ENCODE results near the gene FRS3. TPM values are rescaled to one million over a fixed set of nuclear protein-coding genes. Genes with fewer than 3 reads are reported as not detected.

Gene FRS3
- total RNA-seq, 2 experiments from 2014 or later, result 4.6 TPM

DNA sequence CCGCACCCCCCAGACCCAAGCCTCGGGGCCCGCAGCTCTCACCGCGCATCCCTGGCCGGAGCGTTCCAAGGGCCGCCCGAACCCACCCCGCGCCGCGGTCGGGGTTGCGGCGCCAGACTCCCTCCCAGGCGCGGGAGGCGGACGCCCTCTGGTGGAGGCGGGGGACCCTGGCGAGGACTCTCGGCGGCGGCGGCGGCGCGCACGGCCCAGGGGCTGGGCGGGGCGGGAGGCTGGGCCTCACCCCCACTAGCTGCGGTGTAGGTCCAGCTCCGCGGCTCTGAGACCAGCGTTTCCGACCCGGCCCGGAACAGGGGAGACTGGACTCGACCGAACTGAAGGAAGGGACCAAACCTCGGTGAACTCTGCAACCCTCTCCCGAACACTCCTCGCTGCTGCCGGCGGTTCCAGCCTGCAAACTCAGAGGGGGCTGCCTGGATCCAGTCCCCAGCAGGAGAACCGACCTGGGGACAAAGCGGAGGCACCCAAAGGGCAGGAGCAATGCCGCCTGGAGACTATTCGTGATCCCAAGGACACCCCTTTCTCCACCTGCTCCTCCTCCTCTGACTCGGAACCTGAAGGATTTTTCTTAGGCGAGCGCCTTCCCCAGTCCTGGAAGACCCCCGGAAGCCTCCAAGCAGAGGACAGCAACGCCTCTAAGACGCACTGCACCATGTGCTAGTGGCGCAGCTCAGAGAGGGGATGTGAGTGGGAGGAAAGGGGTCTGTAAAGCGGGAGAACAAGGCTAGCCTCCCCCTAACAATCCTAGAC, 6.9 kb upstream of the FRS3 start:
- Mint-ChIP-seq H3K9me3 (no peaks in the 10 kb centered on the region), H3K27ac (peak overlapping the region; percentile 98), H3K36me3 (ENCODE audit: low read depth) (peaks cover 23% of the 10 kb centered on the region), H3K4me1 (peaks cover 13% of the 10 kb centered on the region), H3K27me3 (peaks cover 4% of the 10 kb centered on the region), H3K4me3 (peak overlapping the region; percentile 97)
- POLR2A ChIA-PET, result interaction anchor here (0.9 to 1.0 kb wide), 2 partner anchors 254 to 260 kb away, joined by 3 read pairs; no protein-coding TSS in a partner anchor
- CTCF ChIA-PET, result interaction anchor here (0.6 to 7.7 kb wide), 47 partner anchors 9 to 771 kb away, joined by 3 to 192 read pairs (median 4); partner anchors contain the start of genes BYSL, MED20, TAF8 and USP49
- peak; percentile 88 for DNase-seq

DNA sequence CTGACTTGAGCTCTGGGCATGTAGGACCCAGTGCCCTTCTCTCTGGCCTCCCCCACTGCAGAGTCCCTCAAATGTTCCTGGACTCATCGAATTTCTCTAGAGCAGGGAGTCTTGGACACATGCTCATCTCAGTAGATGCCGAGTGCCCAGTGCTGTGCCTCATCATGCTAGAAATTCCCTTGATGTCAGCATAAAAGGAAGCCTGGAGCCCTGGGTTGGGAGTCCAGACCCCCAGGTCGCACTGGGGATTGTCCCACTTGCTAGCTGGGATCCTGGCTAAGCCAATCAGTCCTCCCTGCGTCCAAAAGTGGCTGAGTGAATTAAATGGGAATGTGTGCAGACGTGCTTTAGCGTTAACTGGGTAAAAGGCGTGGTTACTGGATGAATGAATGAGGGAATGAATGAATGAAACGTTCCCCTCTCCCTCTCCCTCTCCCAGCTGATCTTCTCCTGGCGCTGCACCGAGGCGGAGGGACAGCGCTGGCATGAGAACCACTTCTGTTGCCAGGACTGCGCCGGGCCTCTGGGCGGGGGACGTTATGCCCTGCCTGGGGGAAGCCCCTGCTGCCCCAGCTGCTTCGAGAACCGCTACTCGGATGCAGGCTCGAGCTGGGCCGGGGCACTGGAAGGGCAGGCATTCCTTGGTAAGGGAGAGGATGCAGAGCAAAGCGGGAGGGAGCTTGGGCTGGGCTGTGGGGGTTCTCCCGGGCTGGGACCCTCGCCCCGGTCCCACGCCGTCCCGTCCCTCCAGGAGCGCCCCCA, 6.2 kb upstream of the FRS3 start:
- H3K4me3 Mint-ChIP-seq, result peak overlapping the region; percentile 97
- H3K27me3 Mint-ChIP-seq, result peaks cover 12% of the 10 kb centered on the region
- H3K4me1 Mint-ChIP-seq, result peaks cover 20% of the 10 kb centered on the region
- CTCF ChIA-PET, result interaction anchor here (0.6 to 7.7 kb wide), 25 partner anchors 10 to 1173 kb away, joined by 3 to 192 read pairs (median 5); partner anchors contain the start of genes BYSL, MED20 and TAF8
- H3K36me3 Mint-ChIP-seq (ENCODE audit: low read depth), result peaks cover 18% of the 10 kb centered on the region
- no peak for DNase-seq
- H3K27ac Mint-ChIP-seq, result no peak overlapping the region
- POLR2A ChIA-PET, result interaction anchor here (0.9 kb wide), 1 partner anchor 254 kb away, joined by 3 read pairs; no protein-coding TSS in a partner anchor
- H3K9me3 Mint-ChIP-seq, result no peaks in the 10 kb centered on the region

DNA sequence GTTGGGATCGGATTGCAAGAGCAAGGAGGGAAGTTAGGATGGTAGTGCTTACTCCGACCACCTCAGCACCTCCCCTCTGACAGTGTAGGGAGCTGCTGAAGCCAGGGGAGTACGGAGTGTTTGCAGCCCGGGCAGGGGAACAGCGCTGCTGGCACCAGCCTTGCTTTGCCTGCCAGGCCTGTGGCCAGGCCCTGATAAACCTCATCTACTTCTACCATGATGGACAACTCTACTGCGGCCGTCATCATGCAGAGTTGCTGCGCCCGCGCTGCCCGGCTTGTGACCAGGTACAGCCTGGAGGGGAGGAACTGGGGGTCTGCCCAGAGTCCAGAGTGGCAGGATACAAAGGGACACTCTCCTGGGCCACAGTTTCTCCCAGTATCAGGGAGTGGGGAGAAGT, 5.6 kb upstream of the FRS3 start:
- peaks cover 13% of the 10 kb centered on the region for H3K27me3 Mint-ChIP-seq

DNA sequence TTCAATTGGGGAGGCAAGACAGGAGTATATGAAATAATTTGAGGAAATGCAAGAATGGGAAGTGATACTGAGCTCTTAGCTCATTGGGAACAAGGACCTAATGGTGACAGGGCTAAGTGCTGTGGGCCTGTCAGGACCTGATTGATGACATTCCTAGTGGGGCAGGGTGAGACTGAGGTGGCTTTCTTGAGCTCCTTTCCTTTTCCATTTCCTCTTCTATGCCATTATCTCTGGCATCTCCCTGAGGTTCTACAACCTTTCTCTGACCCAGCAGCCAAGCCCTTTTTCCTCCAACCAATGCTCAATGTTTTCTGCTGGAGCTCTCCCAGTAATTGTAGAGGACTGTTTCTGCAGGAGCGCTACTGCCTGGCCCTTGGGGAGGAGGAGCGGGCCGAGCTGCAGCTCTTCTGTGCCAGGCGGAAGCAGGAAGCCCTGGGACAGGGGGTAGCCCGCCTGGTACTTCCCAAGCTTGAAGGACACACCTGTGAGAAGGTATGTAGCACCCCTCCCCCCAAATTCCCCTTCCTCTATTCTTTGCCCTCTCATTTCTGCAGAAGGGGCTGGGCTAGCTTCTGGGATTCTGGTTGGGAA, 5.0 kb upstream of the FRS3 start:
- H3K9me3 Mint-ChIP-seq, result no peaks in the 10 kb centered on the region
- CTCF ChIA-PET, result interaction anchor here (1.0 to 7.7 kb wide), 5 partner anchors 9 to 430 kb away, joined by 3 to 192 read pairs (median 7); partner anchors contain the start of gene TAF8
- POLR2A ChIA-PET, result interaction anchor here (0.5 kb wide), 1 partner anchor 420 kb away, joined by 4 read pairs; no protein-coding TSS in a partner anchor
- DNase-seq, result no peak
- peaks cover 25% of the 10 kb centered on the region for H3K4me1 Mint-ChIP-seq
- H3K36me3 Mint-ChIP-seq (ENCODE audit: low read depth), result peaks cover 11% of the 10 kb centered on the region
- peak overlapping the region; percentile 16 for H3K27ac Mint-ChIP-seq
- H3K4me3 Mint-ChIP-seq, result no peak overlapping the region
- peaks cover 16% of the 10 kb centered on the region for H3K27me3 Mint-ChIP-seq

More for the DNA sequence above, 5.6 kb upstream of the FRS3 start:
- peaks cover 15% of the 10 kb centered on the region for H3K36me3 Mint-ChIP-seq (ENCODE audit: low read depth)
- ChIA-PET POLR2A (no interaction called here), CTCF (interaction anchor here (0.6 to 7.7 kb wide), 9 partner anchors 9 to 1174 kb away, joined by 3 to 192 read pairs (median 8); partner anchors contain the start of gene TAF8)
- no peak for DNase-seq
- H3K4me1 Mint-ChIP-seq, result peaks cover 22% of the 10 kb centered on the region
- H3K9me3 Mint-ChIP-seq, result no peaks in the 10 kb centered on the region
- H3K27ac Mint-ChIP-seq, result no peak overlapping the region
- H3K4me3 Mint-ChIP-seq, result no peak overlapping the region

DNA sequence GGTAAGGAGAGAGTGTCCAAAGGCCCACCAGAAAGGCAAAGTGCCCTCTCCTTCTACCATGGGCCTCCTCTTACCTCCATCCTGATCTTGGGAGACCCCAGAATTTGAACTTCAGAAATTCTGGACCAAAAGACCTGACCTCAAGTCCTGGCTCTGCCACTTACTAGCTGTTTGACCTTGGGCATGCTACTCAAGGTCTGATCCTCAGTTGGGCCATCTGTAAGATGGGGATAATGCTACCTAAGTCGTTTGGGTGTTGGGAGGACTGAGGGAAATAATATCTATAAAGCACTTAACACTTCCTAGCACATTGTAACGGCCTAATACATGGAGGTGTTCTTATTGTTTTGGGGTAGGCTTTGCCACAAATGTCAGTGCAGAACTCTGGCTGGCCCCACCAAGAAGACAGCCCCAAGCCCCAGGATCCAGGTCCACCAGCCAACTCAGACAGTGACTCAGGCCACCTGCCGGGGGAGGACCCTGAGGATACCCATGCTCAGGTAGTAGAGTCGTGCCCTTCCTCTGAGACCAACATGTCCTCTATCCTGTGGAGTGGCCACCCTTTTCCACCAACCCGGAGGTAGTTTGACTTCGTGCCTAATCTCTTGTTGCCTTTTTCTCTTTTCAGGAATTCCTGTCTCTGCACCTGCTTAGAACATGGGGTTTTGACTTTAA, 3.5 kb upstream of the FRS3 start:
- no peak for DNase-seq
- no peak overlapping the region for H3K4me3 Mint-ChIP-seq
- peaks cover 16% of the 10 kb centered on the region for H3K27me3 Mint-ChIP-seq
- no peak overlapping the region for H3K27ac Mint-ChIP-seq
- POLR2A ChIA-PET, result no interaction called here
- H3K36me3 Mint-ChIP-seq (ENCODE audit: low read depth), result peaks cover 2% of the 10 kb centered on the region
- H3K9me3 Mint-ChIP-seq, result no peaks in the 10 kb centered on the region
- CTCF ChIA-PET, result interaction anchor here (0.8 to 7.7 kb wide), 4 partner anchors 14 to 264 kb away, joined by 3 to 192 read pairs (median 3); partner anchors contain the start of gene TAF8
- peaks cover 25% of the 10 kb centered on the region for H3K4me1 Mint-ChIP-seq

DNA sequence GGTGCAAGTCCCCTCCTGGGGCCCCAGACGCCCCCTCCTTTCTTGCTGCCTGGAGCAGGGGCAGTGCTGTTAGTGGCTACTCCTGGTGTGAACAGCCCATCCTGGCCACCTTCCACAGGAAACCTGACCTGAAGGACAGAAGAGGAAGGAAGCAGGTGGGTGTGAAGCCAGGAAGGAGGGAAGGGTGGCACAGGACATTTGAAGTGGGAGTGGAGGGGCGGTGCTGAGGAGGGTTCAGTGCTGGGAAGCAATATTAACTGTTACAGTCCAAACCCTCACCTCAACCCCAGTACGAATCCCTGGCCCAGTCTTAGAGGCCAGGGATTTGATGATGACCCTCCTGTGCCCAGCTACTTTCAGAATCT, 1.6 kb upstream of the FRS3 start:
- Mint-ChIP-seq H3K36me3 (ENCODE audit: low read depth) (peaks cover 2% of the 10 kb centered on the region), H3K9me3 (no peaks in the 10 kb centered on the region), H3K27me3 (peaks cover 16% of the 10 kb centered on the region), H3K4me1 (peaks cover 23% of the 10 kb centered on the region), H3K27ac (no peak overlapping the region), H3K4me3 (peak overlapping the region; percentile 40)
- POLR2A ChIA-PET, result no interaction called here
- CTCF ChIA-PET, result interaction anchor here (1.6 kb wide), 2 partner anchors 13 to 263 kb away, joined by 3 to 9 read pairs; no protein-coding TSS in a partner anchor
- no peak for DNase-seq

DNA sequence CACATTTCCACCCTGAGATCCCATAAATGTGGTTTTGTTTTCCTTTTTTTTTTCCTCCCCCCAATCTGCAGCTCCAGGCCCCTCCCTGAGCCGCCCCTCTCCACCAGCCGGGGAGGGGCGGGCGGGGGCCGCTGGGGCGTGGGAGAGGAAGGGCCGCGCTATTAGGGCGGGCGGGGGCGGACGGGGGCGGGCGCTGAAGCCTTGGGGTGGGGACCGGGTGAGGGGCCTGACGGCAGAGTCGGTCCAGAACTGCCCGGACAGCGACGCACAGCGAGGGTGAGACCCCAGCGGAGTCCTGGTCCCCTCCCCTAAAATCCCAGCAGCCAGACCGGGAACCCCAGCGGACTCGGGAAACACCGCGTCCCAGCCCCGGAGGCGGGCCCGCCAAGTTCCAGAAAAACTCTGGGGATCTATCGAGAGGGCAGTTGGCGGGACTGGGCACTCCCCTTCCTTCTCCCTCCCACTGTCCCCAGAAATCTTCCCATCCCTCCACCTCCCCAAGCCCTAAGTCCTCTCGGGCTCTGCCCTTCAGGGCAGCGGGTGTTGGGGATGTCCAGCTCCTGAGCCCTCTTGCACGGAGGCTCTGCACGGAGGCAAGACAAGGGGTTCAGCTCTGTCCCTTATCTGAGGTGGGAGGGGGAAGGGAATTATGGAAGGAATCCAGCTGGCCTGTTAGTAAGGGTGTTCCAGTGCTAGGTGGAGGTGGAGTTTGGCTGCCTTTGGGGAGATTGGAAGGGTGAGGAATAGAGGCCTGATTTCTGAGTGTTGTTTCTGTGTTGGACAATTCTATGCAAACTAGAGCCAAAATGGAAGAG, 1.1 kb upstream of the FRS3 start, which contains the start of gene PRICKLE4:
Gene PRICKLE4, plus strand, starts transcription at position 232 of the 815 bp plus-strand sequence. CDS start 2,692 bp downstream, outside the sequence.
- Mint-ChIP-seq H3K27ac (peak within 1 kb of the TSS; percentile 68), H3K27me3 (peaks cover 16% of the 10 kb centered on the region), H3K4me1 (peaks cover 23% of the 10 kb centered on the region), H3K36me3 (ENCODE audit: low read depth) (peaks cover 2% of the 10 kb centered on the region), H3K9me3 (no peaks in the 10 kb centered on the region), H3K4me3 (peak within 1 kb of the TSS; percentile 87)
- ChIA-PET POLR2A (no interaction called here), CTCF (interaction anchor here (1.6 kb wide), 1 partner anchor 264 kb away, joined by 9 read pairs; no protein-coding TSS in a partner anchor)
- no peak for DNase-seq

DNA sequence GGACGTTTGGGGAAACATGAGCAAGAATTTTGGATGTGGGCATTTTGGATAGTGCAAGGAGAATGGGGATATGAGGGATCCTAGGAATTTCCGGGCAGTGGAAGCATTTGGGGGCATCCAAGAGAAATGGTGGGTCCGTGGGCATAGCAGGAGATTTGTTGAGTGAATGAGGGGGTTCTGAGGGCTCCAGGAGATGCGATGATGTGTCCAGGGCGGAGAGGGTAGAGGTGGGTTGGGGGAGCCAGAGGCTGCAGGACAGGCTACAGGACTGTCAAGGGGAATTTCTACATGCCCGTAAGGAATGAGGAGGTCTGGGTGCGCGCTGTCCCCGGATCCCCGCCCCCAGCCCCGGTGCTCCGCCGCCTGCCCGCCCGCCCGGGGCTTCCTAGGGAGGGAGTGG, 364 bp downstream of the FRS3 start:
- peaks cover 23% of the 10 kb centered on the region for H3K4me1 Mint-ChIP-seq
- POLR2A ChIA-PET, result no interaction called here
- peaks cover 5% of the 10 kb centered on the region for H3K36me3 Mint-ChIP-seq (ENCODE audit: low read depth)
- peak overlapping the region; percentile 72 for H3K27ac Mint-ChIP-seq
- no peak for DNase-seq
- peak overlapping the region; percentile 79 for H3K4me3 Mint-ChIP-seq
- H3K9me3 Mint-ChIP-seq, result no peaks in the 10 kb centered on the region
- CTCF ChIA-PET, result interaction anchor here (0.7 kb wide), 1 partner anchor 375 kb away, joined by 3 read pairs; no protein-coding TSS in a partner anchor
- H3K27me3 Mint-ChIP-seq, result peaks cover 14% of the 10 kb centered on the region

DNA sequence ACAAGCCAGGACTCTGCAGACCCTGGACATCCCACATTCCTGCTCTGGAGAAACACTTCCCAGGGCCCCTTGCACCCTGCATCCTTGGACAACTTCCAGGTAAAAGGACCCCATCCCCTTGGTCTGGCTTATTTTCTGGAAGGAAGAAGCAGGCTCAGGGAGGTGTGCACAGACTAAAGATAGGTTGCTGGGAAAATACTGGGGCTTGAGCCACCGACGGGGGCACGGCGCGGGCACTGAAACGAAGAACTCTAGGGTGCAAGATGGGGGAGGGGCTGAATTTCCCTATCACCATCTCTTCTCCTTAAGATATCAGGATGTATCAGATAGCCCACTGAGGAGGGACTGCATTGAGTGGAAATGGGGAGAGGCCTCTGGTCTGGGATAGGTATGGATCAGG, 805 bp downstream of the FRS3 start:
- CTCF ChIA-PET, result interaction anchor here (0.9 to 5.8 kb wide), 4 partner anchors 7 to 326 kb away, joined by 3 to 49 read pairs (median 4); partner anchors contain the start of gene TOMM6
- peak overlapping the region; percentile 7 for H3K27ac Mint-ChIP-seq
- POLR2A ChIA-PET, result no interaction called here

DNA sequence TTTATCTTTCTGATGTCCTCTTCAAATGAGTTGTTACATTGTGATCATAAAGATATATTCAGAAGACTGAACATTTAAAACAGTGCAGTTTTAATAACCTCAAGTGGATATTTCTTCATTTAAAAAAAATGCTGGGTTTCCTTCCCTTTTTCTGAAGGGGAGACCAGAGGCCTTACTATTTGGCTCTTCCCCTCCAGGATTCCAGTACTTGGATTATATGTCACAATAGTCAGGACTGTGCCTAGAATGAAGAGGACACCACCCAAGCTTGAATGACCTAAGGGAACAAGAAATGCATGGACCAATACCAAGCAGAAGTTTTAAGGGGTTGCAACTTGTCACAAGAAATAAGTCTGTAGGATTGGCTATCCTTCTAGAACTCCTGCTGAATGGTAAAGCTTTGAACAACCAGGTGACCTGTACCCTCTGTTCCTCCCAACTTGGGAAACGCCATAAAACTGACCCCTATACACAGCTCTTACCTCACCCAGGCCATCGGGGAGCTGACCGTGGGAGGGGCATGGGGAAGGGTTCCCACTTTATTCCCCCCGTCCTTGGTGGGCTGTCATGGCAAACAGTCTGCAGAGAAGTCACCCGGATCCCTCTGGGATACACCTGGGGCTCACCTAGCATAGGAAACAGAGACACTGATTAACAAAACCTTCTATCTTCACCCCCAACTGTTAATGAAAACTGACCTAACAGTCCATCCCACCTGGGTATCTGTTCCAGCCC, 2.0 kb downstream of the FRS3 start:
- Mint-ChIP-seq H3K9me3 (no peaks in the 10 kb centered on the region), H3K4me1 (peaks cover 23% of the 10 kb centered on the region), H3K36me3 (ENCODE audit: low read depth) (peaks cover 5% of the 10 kb centered on the region), H3K27me3 (peaks cover 14% of the 10 kb centered on the region), H3K4me3 (no peak overlapping the region), H3K27ac (no peak overlapping the region)
- ChIA-PET POLR2A (no interaction called here), CTCF (interaction anchor here (0.8 to 5.8 kb wide), 6 partner anchors 8 to 327 kb away, joined by 3 to 49 read pairs (median 4); partner anchors contain the start of gene TOMM6)
- DNase-seq, result no peak

More for the DNA sequence above, 805 bp downstream of the FRS3 start:
- H3K9me3 Mint-ChIP-seq, result no peaks in the 10 kb centered on the region
- peak overlapping the region; percentile 79 for H3K4me3 Mint-ChIP-seq
- H3K27me3 Mint-ChIP-seq, result peaks cover 14% of the 10 kb centered on the region
- H3K4me1 Mint-ChIP-seq, result peaks cover 23% of the 10 kb centered on the region
- peaks cover 5% of the 10 kb centered on the region for H3K36me3 Mint-ChIP-seq (ENCODE audit: low read depth)
- DNase-seq, result no peak
